ENCODE measurements around the gene PWP2.
"Not testable (repeated sequence)": the region's sequence is repeated elsewhere in the genome, so short reads cannot be mapped to it uniquely, and the experiment has no call there.

Gene PWP2

DNA sequence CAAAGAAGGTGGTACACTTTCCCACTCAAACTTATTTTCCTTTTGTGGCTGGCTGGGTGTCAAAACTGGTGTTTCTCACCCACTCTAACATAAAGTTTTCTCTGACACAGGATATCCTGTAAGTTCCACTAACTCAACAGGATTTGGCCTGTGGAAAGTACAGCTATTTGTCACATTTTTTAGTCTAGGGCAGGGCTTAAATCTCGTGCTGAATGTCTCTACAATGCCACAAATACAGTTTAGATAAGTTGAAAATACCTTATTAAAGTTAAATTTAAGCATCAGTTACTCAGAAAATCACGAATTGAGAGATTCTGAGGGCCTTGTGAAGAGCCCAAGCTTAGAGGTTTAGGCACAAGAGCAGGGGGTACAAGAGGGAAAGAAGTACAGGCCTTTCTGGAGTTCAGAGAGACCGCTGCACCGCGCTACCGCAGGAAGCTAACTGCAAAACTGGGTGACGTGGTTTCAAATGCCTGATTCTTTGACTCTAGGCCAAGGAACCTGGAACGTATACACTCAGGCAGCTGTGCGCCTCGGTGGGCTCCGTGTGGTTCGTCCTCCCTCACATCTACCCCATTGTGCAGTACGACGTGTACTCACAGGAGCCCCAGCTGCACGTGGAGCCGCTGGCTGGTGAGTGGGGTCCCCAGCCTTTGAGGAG lies 23.4 kb upstream of the PWP2 start:
- DNase-seq (ENCODE audit: low read depth in 2 of 2) = peak in 1 of 2 donors; percentile 40

- DNase-seq (ENCODE audit: low read depth in 2 of 2) = no peak
Observed at GRCh38 chr21:44084496-44085241, 22.5 kb upstream of the PWP2 start.

- DNase-seq (ENCODE audit: low read depth in 2 of 2) = no peak
Observed at GRCh38 chr21:44085491-44086321, 21.5 kb upstream of the PWP2 start.

DNA sequence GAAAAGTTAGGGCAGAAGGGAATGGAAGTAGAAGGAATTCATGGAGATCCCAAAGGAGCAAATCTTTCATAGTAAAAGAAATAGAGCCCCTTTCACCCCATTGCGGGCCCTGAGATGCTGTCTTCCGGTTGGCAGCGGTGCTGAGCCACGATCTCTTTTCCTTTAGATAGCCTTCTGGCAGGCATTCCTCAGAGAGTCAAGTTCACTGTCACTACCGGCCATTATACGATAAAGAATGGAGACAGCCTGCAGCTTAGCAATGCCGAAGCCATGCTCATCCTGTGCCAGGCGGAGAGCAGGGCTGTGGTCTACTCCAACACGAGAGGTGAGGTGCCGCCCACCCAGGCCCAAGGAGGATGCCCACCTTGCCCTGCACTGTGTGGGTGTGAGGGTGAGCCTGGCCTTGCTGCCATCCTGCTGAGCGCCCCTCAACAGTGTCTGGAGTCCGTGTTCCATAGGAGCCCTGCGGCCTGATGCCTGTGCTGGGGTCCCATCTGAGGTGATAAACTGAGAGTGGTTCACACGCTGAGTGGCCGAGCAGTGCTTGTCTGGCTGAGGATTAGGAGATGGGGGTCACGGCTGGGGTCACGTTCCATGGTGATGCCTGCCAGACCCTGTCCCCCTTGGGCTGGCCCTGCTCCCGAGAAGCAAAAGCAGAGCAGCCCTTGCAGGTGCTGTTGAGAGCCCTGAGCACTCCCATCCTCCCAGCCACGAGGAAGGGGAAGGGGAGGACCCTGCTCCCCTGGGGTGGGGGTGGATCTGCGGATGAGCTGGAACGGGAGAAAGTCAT lies 20.4 kb upstream of the PWP2 start:
- no peak for DNase-seq (ENCODE audit: low read depth in 2 of 2)

GRCh38 chr21:44087426-44088400 lies 19.5 kb upstream of the PWP2 start:
- no peak for DNase-seq (ENCODE audit: low read depth in 2 of 2)

GRCh38 chr21:44088401-44088780 lies 18.8 kb upstream of the PWP2 start:
- no peak for DNase-seq (ENCODE audit: low read depth in 2 of 2)

DNA sequence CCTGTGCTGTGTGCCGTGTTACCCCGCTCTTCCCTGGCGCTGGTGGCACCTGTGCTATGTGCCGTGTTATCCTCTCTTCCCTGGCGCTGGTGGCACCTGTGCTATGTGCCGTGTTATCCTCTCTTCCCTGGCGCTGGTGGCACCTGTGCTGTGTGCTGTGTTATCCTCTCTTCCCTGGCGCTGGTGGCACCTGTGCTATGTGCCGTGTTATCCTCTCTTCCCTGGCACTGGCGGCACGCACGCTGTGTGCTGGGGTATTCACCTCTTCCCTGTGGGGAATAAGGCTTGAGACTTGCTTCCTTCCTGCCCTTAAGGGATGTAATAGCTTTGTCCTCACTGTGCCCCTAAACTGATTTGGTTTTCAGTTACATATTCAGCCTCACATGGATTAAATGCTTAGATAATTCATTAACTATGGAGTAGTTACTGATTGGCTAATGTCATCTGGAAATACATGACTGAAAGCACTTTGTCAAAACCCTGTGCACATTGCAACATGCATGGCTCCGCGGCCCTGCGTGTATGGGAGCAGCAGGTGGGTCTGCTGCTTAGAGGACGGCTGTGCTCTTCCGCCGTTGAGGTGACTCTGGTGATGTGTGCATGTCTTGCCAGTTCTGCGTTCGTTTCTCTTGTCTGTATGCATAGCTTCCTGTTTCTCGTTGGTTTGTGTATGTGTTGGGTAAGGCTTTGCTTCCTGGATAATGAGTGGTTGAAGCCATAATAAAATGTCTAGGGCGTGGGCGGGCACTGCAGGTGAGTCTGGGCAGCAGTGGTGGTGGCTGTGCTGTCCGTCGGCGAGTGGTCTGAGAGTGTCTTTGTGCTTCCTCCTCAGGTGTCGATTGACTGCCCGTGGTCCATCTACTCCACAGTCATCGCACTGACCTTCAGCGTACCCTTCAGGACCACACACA lies 17.9 kb upstream of the PWP2 start:
- DNase-seq (ENCODE audit: low read depth in 2 of 2) = peak in 1 of 2 donors; percentile 10

- no peak for DNase-seq (ENCODE audit: low read depth in 2 of 2)
Observed at GRCh38 chr21:44090325-44090724, 16.9 kb upstream of the PWP2 start.

DNA sequence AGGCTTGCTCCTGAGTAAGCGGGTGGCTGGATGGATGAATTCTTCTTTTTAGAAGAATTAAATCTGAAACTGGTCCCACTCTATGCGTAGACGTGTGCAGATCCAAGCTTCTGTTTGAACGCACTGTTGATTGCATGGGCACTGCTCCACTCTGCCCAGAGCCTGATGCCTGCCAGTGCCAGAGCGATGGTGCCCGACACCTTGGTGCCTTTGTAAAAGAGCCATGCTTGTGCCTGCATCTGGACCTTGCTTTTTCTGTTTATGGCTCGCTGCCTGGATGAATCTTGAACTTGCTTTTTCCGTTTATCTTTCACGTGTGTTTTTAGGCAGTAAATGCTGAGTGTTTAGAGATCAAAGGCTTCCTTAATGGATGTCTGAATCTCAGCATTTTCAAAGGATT lies 15.0 kb upstream of the PWP2 start:
- DNase-seq (ENCODE audit: low read depth in 2 of 2) = no peak

DNA sequence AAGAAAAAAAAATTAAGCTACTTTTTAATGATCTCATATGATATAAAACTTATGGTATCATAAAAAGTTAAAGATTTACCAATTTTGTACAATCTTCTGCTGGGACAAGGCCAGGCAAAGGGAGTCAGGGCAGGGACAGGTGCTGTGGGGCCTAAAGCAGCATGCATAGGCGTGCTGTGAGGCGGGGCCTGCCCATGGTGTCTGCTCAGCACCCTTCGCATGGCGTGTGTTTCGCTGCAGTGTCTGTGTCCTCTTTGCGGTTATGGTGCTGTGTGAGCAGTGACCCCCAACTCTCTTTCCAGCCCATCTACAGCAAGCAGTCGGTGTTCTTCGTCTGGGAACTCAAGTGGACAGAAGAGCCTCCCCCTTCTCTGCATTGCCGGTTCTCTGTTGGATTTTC lies 13.4 kb upstream of the PWP2 start:
- DNase-seq (ENCODE audit: low read depth in 2 of 2) = no peak

DNA sequence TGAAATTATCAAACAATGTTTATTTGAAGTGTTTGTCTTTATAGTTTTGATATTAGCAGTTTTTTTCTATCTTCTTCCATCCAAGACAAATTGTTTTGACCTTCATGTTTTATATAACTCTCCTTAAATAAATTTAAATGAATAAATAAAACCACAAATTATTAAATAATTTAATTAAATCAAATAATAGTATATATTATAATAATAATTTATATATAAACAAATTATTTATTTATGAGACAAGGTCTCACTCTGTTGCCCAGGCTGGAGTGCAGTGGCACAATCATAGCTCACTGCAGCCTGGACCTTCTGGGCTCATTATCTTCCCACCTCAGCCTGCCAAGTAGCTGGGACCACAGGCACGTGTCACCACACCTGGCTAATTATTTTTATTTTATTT lies 12.4 kb upstream of the PWP2 start:
- DNase-seq (ENCODE audit: low read depth in 2 of 2) = no peak

- not testable (repeated sequence) for DNase-seq (ENCODE audit: low read depth in 2 of 2)
Observed at GRCh38 chr21:44098507-44098906, 8.7 kb upstream of the PWP2 start.

GRCh38 chr21:44098964-44099363 lies 8.2 kb upstream of the PWP2 start:
- not testable (repeated sequence) for DNase-seq (ENCODE audit: low read depth in 2 of 2)

DNA sequence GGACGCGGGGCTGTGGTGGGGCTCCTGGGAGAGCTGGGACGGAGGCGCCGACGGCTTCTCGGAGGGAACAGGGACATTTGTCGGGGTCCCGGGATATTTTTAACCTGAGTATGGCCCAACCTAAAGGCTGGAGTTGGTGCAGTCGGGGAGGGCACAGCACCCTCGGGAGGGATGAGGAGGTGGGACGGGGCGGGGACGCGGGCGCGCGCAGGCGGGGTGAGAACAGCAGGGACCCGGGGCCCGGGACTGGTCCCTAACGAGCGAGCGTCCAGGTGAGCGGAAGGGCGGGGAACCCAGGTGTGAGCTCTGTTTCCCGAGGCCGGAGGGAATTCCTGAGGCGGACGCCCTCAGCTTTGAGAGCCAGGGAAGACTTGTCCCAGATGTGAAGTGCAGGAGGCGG lies 390 bp downstream of the PWP2 start:
- not testable (repeated sequence) for DNase-seq (ENCODE audit: low read depth in 2 of 2)

DNA sequence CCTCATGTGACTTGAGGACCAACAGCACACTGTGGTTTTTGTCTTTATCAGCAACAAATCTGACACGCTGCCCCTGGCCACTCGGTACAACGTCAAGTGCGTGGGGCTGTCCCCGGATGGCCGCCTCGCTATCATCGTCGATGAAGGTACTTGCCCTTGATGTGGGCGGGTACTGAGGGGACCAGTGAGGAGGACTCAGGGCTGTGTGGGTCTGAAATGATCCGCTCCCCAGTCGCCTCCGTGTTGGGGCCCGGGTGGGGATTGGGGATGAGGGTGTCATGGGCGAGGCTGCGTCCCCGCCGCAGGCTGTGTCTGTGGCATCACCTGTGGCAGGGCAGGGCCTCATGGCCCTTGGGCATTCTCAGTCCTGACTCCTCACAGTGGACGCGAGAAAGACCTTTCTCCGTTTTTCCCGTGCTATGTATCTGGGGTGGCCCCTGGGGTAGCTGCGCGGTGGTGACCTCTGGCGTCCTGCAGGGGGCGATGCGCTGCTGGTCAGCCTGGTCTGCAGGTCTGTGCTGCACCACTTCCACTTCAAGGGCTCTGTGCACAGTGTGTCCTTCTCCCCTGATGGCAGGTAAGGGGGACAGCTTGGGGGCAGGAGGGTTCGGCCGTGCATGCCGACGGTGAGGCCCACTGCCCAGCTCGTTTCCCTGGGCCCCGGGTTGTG lies 6.6 kb downstream of the PWP2 start:
- DNase-seq (ENCODE audit: low read depth in 2 of 2) = not testable (repeated sequence)

DNA sequence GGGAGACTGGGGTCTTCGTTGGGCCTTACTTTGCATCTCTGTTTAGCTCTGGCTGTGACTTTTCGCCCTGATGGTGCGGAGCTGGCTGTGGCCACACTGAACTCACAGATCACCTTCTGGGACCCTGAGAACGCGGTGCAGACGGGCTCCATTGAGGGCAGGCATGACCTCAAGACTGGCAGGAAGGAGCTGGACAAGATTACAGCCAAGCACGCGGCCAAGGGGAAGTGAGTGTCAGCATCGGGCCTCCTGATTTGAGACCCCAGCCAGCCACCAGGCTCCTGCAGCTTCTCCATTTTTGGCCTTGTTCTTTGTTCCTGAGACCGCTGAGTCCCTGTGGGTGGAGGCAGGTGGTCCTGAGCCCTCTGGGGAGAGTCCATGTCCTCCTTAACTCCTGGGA lies 14.9 kb downstream of the PWP2 start:
- DNase-seq (ENCODE audit: low read depth in 2 of 2) = not testable (repeated sequence)

DNA sequence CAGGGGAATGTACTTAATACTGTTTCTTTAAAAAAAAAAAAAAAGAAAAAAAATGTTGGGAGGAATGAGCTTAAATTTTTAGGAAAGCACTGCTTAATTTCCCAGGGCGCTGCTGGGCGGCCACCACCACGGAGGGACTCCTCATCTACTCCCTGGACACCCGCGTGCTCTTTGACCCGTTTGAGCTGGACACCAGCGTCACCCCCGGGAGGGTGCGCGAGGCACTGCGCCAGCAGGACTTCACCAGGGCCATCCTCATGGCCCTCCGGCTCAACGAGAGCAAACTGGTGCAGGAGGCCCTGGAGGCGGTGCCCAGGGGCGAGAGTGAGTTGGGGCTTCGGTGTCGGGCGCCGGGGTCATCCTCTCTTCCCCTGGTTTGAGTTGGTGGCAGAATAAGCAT lies 20.6 kb downstream of the PWP2 start:
- DNase-seq (ENCODE audit: low read depth in 2 of 2) = not testable (repeated sequence)

GRCh38 chr21:44133715-44134057 lies 26.5 kb downstream of the PWP2 start:
- DNase-seq (ENCODE audit: low read depth in 2 of 2) = not testable (repeated sequence)

GRCh38 chr21:44134732-44135131 lies 27.5 kb downstream of the PWP2 start:
- not testable (repeated sequence) for DNase-seq (ENCODE audit: low read depth in 2 of 2)
